Activated T-helper 1 cell treated with Interleukin-2 at 50 U/mL for 16 hours (primary cell): ENCODE data around the gene PXN.
A peak's percentile ranks its signal among the peaks of the same experiment; 100 is the strongest.
"Not testable (repeated sequence)": the region's sequence is repeated elsewhere in the genome, so short reads cannot be mapped to it uniquely, and the experiment has no call there.

Experiments
- DNase-seq: peaks from one replicate; pipeline ENCODE4 v3.0.0-alpha.2; 2020; ENCODE audit warnings: low read depth

The PXN gene

GRCh38 chr12:120209851-120210250 is 55.7 kb downstream of the PXN start:
- no peak for DNase-seq

GRCh38 chr12:120207227-120207626 is 58.3 kb downstream of the PXN start:
- no peak for DNase-seq

DNA sequence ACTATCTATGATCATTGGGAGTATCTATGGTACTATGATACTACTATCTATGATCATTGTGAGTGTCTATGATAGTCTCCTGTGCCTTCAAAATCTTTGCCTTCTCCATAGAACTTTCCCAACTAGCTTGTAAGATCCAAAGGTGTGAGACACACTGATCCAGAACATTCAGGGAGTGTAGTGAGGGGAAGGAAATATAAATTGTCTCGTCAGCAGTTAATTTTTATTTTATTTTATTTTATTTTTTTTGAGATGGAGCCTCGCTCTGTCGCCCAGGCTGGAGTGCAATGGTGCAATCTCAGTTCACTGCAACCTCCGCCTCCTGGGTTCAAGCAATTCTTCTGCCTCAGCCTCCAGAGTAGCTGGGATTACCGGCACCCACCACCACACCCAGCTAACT is 58.7 kb downstream of the PXN start:
- DNase-seq = not testable (repeated sequence)

DNA sequence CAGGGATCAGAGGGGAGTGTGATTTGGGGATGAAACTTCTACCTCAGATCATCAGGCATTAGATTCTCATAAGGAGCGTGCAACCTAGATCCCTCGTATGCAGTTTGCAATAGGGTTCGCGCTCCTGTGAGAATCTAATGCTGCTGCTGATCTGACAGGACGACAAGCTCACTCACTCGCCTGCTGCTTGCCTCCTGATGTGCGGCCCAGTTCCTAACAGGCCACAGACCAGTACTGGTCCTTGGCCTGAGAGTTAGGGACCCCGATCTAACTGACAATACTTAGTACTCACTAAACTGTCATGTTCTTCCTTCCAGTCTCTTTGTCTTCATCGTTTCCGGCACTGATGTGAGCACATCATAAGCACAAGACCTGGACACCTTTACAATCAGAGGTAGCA is 59.3 kb downstream of the PXN start:
- DNase-seq = no peak

DNA sequence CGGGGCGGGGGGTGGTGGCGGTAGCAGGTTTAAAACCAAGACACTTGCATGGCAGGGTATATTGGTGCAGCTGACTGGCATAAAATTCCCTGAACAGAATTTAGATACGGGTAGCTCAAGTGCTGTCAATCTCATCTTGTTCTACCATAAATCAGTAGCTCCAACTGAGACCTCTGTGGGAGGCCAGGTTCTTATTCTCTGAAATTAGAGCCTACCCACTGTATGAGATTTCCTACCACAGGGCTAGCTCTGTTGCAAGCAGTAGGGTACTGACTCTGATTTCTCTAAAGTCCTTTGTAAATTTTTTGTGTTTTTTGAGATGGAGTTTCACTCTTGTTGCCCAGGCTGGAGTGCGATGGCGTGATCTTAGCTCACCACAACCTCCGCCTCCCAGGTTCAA is 61.4 kb downstream of the PXN start:
- no peak for DNase-seq

GRCh38 chr12:120200364-120200800 is 65.1 kb downstream of the PXN start:
- DNase-seq = no peak

- DNase-seq = no peak
Observed at GRCh38 chr12:120199595-120200306, 65.8 kb downstream of the PXN start.

- DNase-seq = no peak
Observed at GRCh38 chr12:120199025-120199424, 66.5 kb downstream of the PXN start.

GRCh38 chr12:120197542-120197887 is 68.0 kb downstream of the PXN start:
- DNase-seq = no peak

DNA sequence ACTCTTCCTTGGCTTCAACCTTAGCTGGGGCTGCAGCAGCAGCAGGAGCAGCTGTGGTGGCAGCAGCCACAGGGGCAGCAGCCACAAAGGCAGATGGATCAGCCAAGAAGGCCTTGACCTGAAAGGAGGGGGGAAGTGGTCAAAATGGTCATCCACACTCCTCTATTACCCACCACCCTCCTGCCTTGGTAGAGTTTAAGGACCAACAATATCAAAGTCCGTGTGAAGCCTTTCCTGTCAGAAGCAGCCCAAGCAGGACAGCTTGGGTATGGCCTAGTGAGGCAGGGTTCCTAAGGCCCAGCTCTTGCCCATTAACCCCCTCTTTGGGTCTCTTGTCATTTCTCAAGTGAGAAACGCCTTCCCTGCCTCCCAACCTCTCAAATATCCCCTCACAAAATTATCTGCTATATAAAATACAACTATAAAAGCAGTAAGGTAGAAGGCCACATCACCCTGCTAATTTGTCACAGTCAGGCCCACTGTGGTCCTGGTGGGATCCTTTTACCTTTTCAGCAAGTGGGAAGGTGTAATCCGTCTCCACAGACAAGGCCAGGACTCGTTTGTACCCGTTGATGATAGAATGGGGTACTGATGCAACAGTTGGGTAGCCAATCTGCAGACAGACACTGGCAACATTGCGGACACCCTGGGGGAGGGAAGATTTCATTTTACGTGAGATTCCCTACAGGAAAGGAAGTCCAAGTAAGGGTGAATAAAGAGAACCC is 68.6 kb downstream of the PXN start:
- not testable (repeated sequence) for DNase-seq

DNA sequence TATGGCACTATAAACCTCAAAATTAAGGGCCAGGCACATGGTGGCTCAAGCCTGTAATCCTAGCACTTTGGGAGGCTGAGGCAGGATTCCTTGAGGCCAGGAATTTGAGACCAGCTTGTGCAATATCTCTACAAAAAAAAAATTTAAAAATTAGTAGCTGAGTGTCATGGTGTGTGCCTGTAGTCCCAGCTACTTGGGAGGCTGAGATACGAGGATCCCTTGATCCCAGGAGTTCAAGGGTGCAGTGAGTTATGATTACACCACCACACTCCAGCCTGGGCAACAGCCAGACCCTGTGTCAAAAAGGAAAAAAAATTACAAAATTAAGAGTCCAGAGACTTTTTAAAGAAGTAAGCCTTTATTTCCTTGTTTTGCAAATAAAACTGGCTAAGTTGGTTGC is 69.2 kb downstream of the PXN start:
- DNase-seq = no peak

GRCh38 chr12:120194534-120195395 is 70.8 kb downstream of the PXN start, which contains the start of gene GCN1:
TSS of gene GCN1 (minus strand) at chr12:120194715. CDS start at chr12:120194697, 18 bp downstream.
- peak; percentile 82 for DNase-seq

DNA sequence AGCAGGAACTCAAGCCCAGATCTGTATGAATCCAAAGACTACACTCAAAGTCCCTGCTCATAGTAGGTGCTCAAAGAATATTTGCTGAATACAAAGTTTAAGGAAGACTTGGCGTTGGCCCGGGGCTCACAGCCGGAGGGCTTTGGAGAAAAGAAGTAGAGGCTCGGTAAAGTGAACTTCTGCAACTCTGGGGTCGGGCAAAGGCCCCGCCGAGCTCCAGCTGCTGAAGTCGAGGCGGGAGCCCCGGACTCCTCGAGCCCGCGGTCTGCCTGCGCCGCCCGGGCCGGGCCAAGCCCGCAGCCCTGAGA is 71.3 kb downstream of the PXN start:
- DNase-seq = no peak

GRCh38 chr12:120193286-120193685 is 72.2 kb downstream of the PXN start:
- not testable (repeated sequence) for DNase-seq

- no peak for DNase-seq
Observed at GRCh38 chr12:120190985-120191480, 74.5 kb downstream of the PXN start.

- no peak for DNase-seq
Observed at GRCh38 chr12:120190386-120190785, 75.1 kb downstream of the PXN start.

DNA sequence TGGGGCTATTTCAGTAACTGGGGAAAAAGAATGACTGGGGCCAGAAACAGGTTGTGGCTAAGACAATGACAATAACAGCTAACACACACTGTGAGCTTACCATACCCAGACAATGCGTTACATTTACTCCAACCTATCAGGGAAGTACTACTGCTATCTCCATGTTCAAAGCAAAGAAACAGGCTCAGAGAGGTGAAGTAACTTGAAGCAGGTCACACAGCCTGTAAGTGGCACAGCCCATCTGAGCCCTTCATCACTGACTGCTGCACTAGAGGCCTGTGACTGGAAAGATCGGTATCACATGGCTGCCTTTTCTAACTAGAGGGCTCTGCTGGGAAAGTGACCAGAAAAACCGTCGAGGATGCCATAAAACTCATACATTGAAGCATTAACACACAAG is 78.9 kb downstream of the PXN start:
- DNase-seq = no peak

DNA sequence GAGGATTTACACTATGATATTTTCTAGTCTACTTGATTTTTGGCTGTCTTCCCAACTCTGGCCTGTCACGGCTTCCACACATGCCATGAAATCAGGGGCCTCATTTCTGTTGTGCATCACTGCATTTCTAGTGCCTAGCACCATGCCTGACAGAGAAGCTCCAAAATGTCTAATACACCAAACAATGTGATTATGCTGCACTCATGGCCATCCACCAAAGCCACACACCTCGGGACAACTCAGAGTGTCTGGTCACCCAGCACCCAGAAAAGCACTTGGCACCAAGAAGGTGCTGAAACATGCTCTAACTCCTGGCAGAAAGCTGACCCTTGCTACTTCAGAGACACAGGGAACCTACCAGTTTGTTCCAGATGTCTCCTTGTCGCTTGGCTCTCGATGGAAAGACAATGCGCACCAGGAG is 82.3 kb downstream of the PXN start:
- DNase-seq = no peak

DNA sequence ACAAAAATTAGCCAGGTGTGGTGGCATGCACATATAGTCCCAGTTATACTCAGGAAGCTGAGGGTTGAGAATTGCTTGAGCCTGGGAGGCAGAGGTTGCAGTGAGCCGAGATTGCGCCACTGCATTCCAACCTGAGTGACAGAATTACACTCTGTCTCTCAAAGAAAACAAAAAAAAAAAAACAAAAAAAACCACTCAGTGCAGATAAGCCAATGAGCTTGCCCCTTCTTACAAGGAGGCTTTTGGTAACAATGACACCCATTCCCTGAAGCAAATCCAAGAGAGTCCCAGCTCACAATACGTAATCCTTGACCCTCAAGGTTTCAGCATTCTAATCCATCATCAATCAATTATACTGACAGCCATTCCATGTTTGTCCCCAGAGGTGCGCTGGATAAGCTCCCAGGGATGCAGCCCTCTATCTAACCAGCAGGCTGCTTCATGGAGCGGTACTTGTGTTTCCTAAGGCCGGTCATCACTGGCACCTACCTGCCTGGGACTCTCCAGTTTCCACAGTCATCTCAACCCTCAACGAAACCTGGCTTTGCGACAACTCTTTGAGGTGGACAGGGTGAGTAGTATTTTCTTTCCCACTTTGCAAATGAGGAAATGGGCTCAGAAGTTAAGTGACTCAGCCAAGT is 83.4 kb downstream of the PXN start:
- DNase-seq = no peak

GRCh38 chr12:120180975-120181374 is 84.6 kb downstream of the PXN start:
- no peak for DNase-seq

DNA sequence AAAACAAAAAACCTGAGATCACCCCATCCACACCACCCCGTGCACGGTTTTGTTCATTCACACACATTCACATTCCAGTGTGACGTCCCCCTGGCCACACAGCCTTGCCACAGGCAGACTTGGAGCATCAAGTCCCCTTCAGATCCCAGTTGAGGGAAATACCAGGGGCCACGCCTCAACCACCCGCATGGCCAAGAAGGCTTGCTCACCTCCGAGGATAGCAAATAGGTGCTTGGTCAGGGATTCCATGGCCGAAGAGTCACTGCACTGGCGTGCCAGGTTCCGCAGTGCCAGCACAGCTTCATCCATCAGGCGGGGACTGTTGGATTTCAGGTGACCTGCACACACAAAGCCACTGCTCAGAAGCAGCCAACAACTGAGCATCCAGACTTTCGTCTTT is 90.0 kb downstream of the PXN start:
- DNase-seq = no peak

DNA sequence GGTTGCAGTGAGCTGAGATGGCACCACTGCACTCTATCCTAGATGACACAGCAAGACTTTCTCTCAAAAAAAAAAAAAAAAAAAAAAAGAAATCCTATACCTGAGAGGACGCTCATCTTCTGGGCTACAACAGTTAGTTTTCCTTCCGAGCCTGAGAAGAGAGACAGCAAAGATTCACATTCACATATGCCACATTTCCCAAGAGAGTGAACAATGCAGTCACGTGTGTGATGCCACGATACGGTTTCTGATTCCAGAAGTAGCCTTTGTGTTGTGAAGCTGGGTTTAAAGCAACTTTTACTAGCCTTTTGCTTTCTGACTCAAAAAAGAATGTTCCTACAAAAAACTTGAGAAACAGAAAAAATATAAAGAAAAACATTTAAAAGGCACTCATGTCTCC is 90.5 kb downstream of the PXN start:
- no peak for DNase-seq
